Pulmonary artery endothelial cell (primary cell): ENCODE data around the gene CTAG2. TPM values are rescaled to one million over a fixed set of nuclear protein-coding genes. Genes with fewer than 3 reads are reported as not detected.
"Not testable (repeated sequence)": the region's sequence is repeated elsewhere in the genome, so short reads cannot be mapped to it uniquely, and the experiment has no call there.

ENCODE experiments used
- DNase-seq: peaks from one replicate; pipeline ENCODE4 v3.0.0-alpha.2; 2011; ENCODE audit warnings: low read depth, low spot score
- total RNA-seq: library from RNA; depleted of rRNA; stranded (reverse); fragments of >200 nt; gene quantifications from 2 replicates; pipeline ENCODE4 v1.2.3, GENCODE V29; 2014

The CTAG2 gene
- total RNA-seq: not detected in 2 replicates

- not testable (repeated sequence) for DNase-seq
These were observed at the start of gene CTAG2 for GRCh38 chrX:154653413-154653812. Gene CTAG2, minus strand, starts transcription at chrX:154653579. Its CDS starts 64 bp downstream, at chrX:154653515.

GRCh38 chrX:154698630-154699248 is 45.4 kb upstream of the CTAG2 start:
- no peak for DNase-seq

- no peak for DNase-seq
These were observed 43.3 kb upstream of the CTAG2 start for GRCh38 chrX:154696676-154697045.

- no peak for DNase-seq
These were observed 42.7 kb upstream of the CTAG2 start for GRCh38 chrX:154695911-154696675.

- no peak for DNase-seq
These were observed 40.0 kb upstream of the CTAG2 start for GRCh38 chrX:154693394-154693793.

GRCh38 chrX:154690438-154690837 is 37.1 kb upstream of the CTAG2 start:
- not testable (repeated sequence) for DNase-seq

GRCh38 chrX:154672084-154672483 is 18.7 kb upstream of the CTAG2 start:
- not testable (repeated sequence) for DNase-seq

GRCh38 chrX:154670848-154671247 is 17.5 kb upstream of the CTAG2 start:
- DNase-seq: not testable (repeated sequence)

- no peak for DNase-seq
These were observed 8.5 kb upstream of the CTAG2 start for GRCh38 chrX:154661899-154662298.

- no peak for DNase-seq
These were observed 7.8 kb upstream of the CTAG2 start for GRCh38 chrX:154661170-154661569.

GRCh38 chrX:154660541-154660940 is 7.2 kb upstream of the CTAG2 start:
- DNase-seq: no peak

GRCh38 chrX:154658957-154659356 is 5.6 kb upstream of the CTAG2 start:
- DNase-seq: no peak

GRCh38 chrX:154658187-154658586 is 4.8 kb upstream of the CTAG2 start:
- DNase-seq: no peak

GRCh38 chrX:154657226-154657805 is 3.9 kb upstream of the CTAG2 start:
- no peak for DNase-seq

- no peak for DNase-seq
These were observed 2.4 kb upstream of the CTAG2 start for GRCh38 chrX:154655786-154656185.

GRCh38 chrX:154655346-154655745 is 2.0 kb upstream of the CTAG2 start:
- no peak for DNase-seq

GRCh38 chrX:154654925-154655324 is 1.5 kb upstream of the CTAG2 start:
- no peak for DNase-seq

- no peak for DNase-seq
These were observed 993 bp upstream of the CTAG2 start for GRCh38 chrX:154654372-154654771.

GRCh38 chrX:154653048-154653401 is 354 bp downstream of the CTAG2 start:
- no peak for DNase-seq

GRCh38 chrX:154652311-154653047 is 900 bp downstream of the CTAG2 start:
- DNase-seq: no peak

GRCh38 chrX:154650221-154650510 is 3.2 kb downstream of the CTAG2 start:
- DNase-seq: no peak

GRCh38 chrX:154649503-154650220 is 3.7 kb downstream of the CTAG2 start:
- no peak for DNase-seq
